Left lung (tissue), 10 donors: Measurements from ENCODE around the gene SLC25A21. TPM values are rescaled to one million over a fixed set of nuclear protein-coding genes. Genes with fewer than 3 reads are reported as not detected.
A peak's percentile ranks its signal among the peaks of the same experiment; 100 is the strongest.

Experiments used
- ATAC-seq: fragments of 200-7000 bp; cut with Tn5 transposase; one replicate; pipeline ENCODE4 v1.9.1; 2020; ENCODE audit warnings: moderate library complexity
- DNase-seq, 4 donors: peaks; one replicate each; pipeline ENCODE4 v3.0.0-alpha.2; 2013 to 2020
- H3K27ac ChIP-seq, 2 donors: fragments of 200-600 bp; sonication (generic) in 1 of 2; one replicate each; pipeline versions ENCODE4 v1.5.0 to v1.8.0; 2020 to 2021
- H3K27me3 ChIP-seq, 2 donors: fragments of 200-600 bp; sonication (generic) in 1 of 2; one replicate each; pipeline versions ENCODE4 v1.5.0 to v1.8.0; 2020 to 2021
- H3K36me3 ChIP-seq, 2 donors: fragments of 200-600 bp; sonication (generic) in 1 of 2; one replicate each; pipeline versions ENCODE4 v1.5.0 to v1.8.0; 2020 to 2021
- H3K4me1 ChIP-seq, 2 donors: fragments of 200-600 bp; one replicate each; pipeline ENCODE4 v1.8.0; 2021
- H3K4me3 ChIP-seq, 2 donors: fragments of 200-600 bp; sonication (generic) in 1 of 2; one replicate each; pipeline versions ENCODE4 v1.5.0 to v1.8.0; 2020 to 2021; ENCODE audit warnings: mild to moderate bottlenecking in 1 of 2
- H3K9me3 ChIP-seq, 2 donors: fragments of 200-600 bp; sonication (generic) in 1 of 2; one replicate each; pipeline versions ENCODE4 v1.5.0 to v1.8.0; 2020 to 2021
- CTCF ChIP-seq, 2 donors: fragments of 200-600 bp; sonication (generic) in 1 of 2; IDR thresholded peaks; one replicate each; pipeline versions ENCODE4 v1.5.0 to v1.8.0; 2021; ENCODE audit warnings: antibody characterized with exemption in 2 of 2
- intact Hi-C, 2 donors: fragments of 100-400 bp; cut with DNase I; formaldehyde crosslinking; loops; one replicate each; pipeline versions ENCODE4 v1.11.2 to v1.14.2; 2022
- polyA plus RNA-seq, 6 donors: library from polyadenylated mRNA; unstranded; fragments of 120-200 nt; gene quantifications; one replicate each; pipeline ENCODE4 v1.2.1, GENCODE V29; 2013; ENCODE audit not compliant: insufficient read length in 6 of 6
- total RNA-seq, 2 donors: library from RNA; stranded (reverse); fragmentation: NEBNext Ultra II Directional; extraction: Animal tissue kit (Norgen Biotek cat#: 25700); gene quantifications; one replicate each; pipeline ENCODE4 v1.2.1, GENCODE V29; 2021
- donor health status: DM: no; HTN: yes; CAD: no.
- donor health status: DM: no; HTN: no; CAD: no.

SLC25A21 gene
- total and polyA plus RNA-seq, 8 donors, result 0.47 to 3.7 (median 2.7) TPM

GRCh38 chr14:36967892-36968555 is 204.4 kb downstream of the SLC25A21 start:
- Histone ChIP-seq H3K27ac (peak overlapping the region; percentile 4 to 49), H3K4me3 (no peak overlapping the region), H3K36me3 (no peaks in the 10 kb centered on the region), H3K27me3 (no peaks in the 10 kb centered on the region), H3K9me3 (no peaks in the 10 kb centered on the region), H3K4me1 (peaks cover 0 to 3% of the 10 kb centered on the region in 2 donors)
- DNase-seq (peak in 1 of 4 donors; percentile 3), ATAC-seq (peak; percentile 98)
- TF ChIP-seq CTCF (IDR thresholded peaks at IDR 0.05), result no peak
- intact Hi-C loops, result no loop called here

- H3K4me1 ChIP-seq, result no peaks in the 10 kb centered on the region
- no peak overlapping the region for H3K4me3 ChIP-seq
- no peak for ATAC-seq
- TF ChIP-seq CTCF (IDR thresholded peaks at IDR 0.05), result no peak
- intact Hi-C loops, result no loop called here
- no peaks in the 10 kb centered on the region for H3K27me3 ChIP-seq
- no peak overlapping the region for H3K27ac ChIP-seq
- DNase-seq, result no peak
- no peaks in the 10 kb centered on the region for H3K36me3 ChIP-seq
- no peaks in the 10 kb centered on the region for H3K9me3 ChIP-seq
Measured at GRCh38 chr14:36955967-36956366, 216.4 kb downstream of the SLC25A21 start.

GRCh38 chr14:36955376-36955775 is 217.0 kb downstream of the SLC25A21 start:
- Histone ChIP-seq H3K4me3 (no peak overlapping the region), H3K4me1 (no peaks in the 10 kb centered on the region), H3K36me3 (no peaks in the 10 kb centered on the region), H3K27me3 (no peaks in the 10 kb centered on the region), H3K27ac (no peak overlapping the region), H3K9me3 (no peaks in the 10 kb centered on the region)
- ATAC-seq (no peak), DNase-seq (no peak)
- TF ChIP-seq CTCF (IDR thresholded peaks at IDR 0.05), result no peak
- intact Hi-C loops, result no loop called here

GRCh38 chr14:36952689-36953088 is 219.7 kb downstream of the SLC25A21 start:
- intact Hi-C loops, result no loop called here
- TF ChIP-seq CTCF (IDR thresholded peaks at IDR 0.05), result no peak
- H3K27ac ChIP-seq, result no peak overlapping the region
- DNase-seq (no peak), ATAC-seq (no peak)
- H3K4me1 ChIP-seq, result no peaks in the 10 kb centered on the region
- H3K9me3 ChIP-seq, result no peaks in the 10 kb centered on the region
- H3K4me3 ChIP-seq, result no peak overlapping the region
- H3K36me3 ChIP-seq, result no peaks in the 10 kb centered on the region
- no peaks in the 10 kb centered on the region for H3K27me3 ChIP-seq

GRCh38 chr14:36951380-36951911 is 221.0 kb downstream of the SLC25A21 start:
- DNase-seq (no peak), ATAC-seq (no peak)
- intact Hi-C loops, result no loop called here
- TF ChIP-seq CTCF (IDR thresholded peaks at IDR 0.05), result no peak
- H3K36me3 ChIP-seq, result no peaks in the 10 kb centered on the region
- no peaks in the 10 kb centered on the region for H3K4me1 ChIP-seq
- H3K4me3 ChIP-seq, result no peak overlapping the region
- no peaks in the 10 kb centered on the region for H3K27me3 ChIP-seq
- H3K27ac ChIP-seq, result no peak overlapping the region
- H3K9me3 ChIP-seq, result no peaks in the 10 kb centered on the region
